IMR-90 (cell line): Measurements from ENCODE around the gene ITGB1BP1. TPM values are rescaled to one million over a fixed set of nuclear protein-coding genes. Genes with fewer than 3 reads are reported as not detected.

Experiments used
- ATAC-seq: fragments of 200-7000 bp; cut with Tn5 transposase; 2 replicates; pipeline ENCODE4 v1.9.1; 2020; ENCODE audit warnings: low read depth, mild to moderate bottlenecking, moderate library complexity
- BruUV-seq: library from RNA; stranded (reverse); fragments of 400-500 nt; replicated peaks from 2 replicates; lab custom pipeline; 2021; lab: Mats Ljungman, UMichigan
- CTCF ChIA-PET: fragments of 300-600 bp; formaldehyde crosslinking; extraction: SDS; loops from one replicate; lab custom pipeline; 2021; ENCODE audit warnings: antibody characterized with exemption; lab: Yijun Ruan, JAX
- POLR2A ChIA-PET: fragments of 300-600 bp; sonication (Branson Sonifier 250); formaldehyde crosslinking; loops from one replicate; lab custom pipeline; 2022; ENCODE audit warnings: antibody characterized with exemption; ENCODE audit not compliant: unreplicated experiment; lab: Charles Lee
- DNase-seq: peaks from one replicate; pipeline ENCODE4 v3.0.0; 2013
- H2AFZ ChIP-seq: replicated peaks from 2 replicates; pipeline ENCODE3; 2013; ENCODE audit warnings: low read length, mild to moderate bottlenecking; ENCODE audit not compliant: poor library complexity
- H2AK5ac ChIP-seq: 2 replicates; pipeline ENCODE4 v1.6.1; 2013; ENCODE audit warnings: low read depth, low read length, inconsistent platforms
- H2AK9ac ChIP-seq: replicated peaks from 2 replicates; pipeline ENCODE3; 2013; ENCODE audit warnings: mild to moderate bottlenecking, low read depth, low read length, moderate library complexity; ENCODE audit not compliant: poor library complexity
- H2BK120ac ChIP-seq: 2 replicates; pipeline ENCODE4 v1.6.1; 2013; ENCODE audit warnings: low read depth, low read length, inconsistent platforms
- H2BK15ac ChIP-seq: 3 replicates; pipeline ENCODE4 v1.6.1; 2013; ENCODE audit warnings: low read depth, low read length, inconsistent platforms
- H2BK20ac ChIP-seq: 2 replicates; pipeline ENCODE4 v1.6.1; 2013; ENCODE audit warnings: low read depth, mild to moderate bottlenecking, inconsistent platforms, low read length, moderate library complexity
- H2BK5ac ChIP-seq: 2 replicates; pipeline ENCODE4 v1.6.1; 2013; ENCODE audit warnings: mild to moderate bottlenecking, low read depth, low read length, inconsistent platforms; ENCODE audit not compliant: poor library complexity, severe bottlenecking
- H3K14ac ChIP-seq: replicated peaks from 2 replicates; pipeline ENCODE4 v1.6.1; 2013; ENCODE audit warnings: low read depth, low read length, inconsistent platforms
- H3K18ac ChIP-seq: 2 replicates; pipeline ENCODE4 v1.6.1; 2013; ENCODE audit warnings: low read depth, low read length, control low read depth
- H3K23ac ChIP-seq: 2 replicates; pipeline ENCODE4 v1.6.1; 2013; ENCODE audit warnings: low read depth, low read length, inconsistent platforms
- H3K27ac ChIP-seq: 2 replicates; pipeline ENCODE4 v1.5.1; 2013; ENCODE audit warnings: mild to moderate bottlenecking, control low read depth, low read length; ENCODE audit not compliant: insufficient read depth
- H3K27me3 ChIP-seq: 2 replicates; pipeline ENCODE4 v1.6.1; 2013; ENCODE audit warnings: low read length; ENCODE audit not compliant: control insufficient read depth, insufficient read depth
- H3K36me3 ChIP-seq: 2 replicates; pipeline ENCODE4 v1.6.1; 2013; ENCODE audit warnings: low read length, mixed read lengths; ENCODE audit not compliant: control insufficient read depth, insufficient read depth
- H3K4ac ChIP-seq: 2 replicates; pipeline ENCODE4 v1.6.1; 2013; ENCODE audit warnings: low read depth, low read length, inconsistent platforms
- H3K4me1 ChIP-seq: 2 replicates; pipeline ENCODE4 v1.6.1; 2013; ENCODE audit warnings: low read length, mixed read lengths; ENCODE audit not compliant: control insufficient read depth, insufficient read depth
- H3K4me2 ChIP-seq: 2 replicates; pipeline ENCODE4 v1.6.1; 2013; ENCODE audit warnings: low read depth, mild to moderate bottlenecking, control low read depth, low read length, moderate library complexity
- H3K4me3 ChIP-seq: 2 replicates; pipeline ENCODE4 v1.5.1; 2013; ENCODE audit warnings: low read depth, mild to moderate bottlenecking, control low read depth, low read length, moderate library complexity; ENCODE audit not compliant: insufficient read depth
- H3K56ac ChIP-seq: 2 replicates; pipeline ENCODE4 v1.6.1; 2013; ENCODE audit warnings: low read length, inconsistent platforms; ENCODE audit not compliant: insufficient read depth; ENCODE audit errors: extremely low read depth
- H3K79me1 ChIP-seq, 2 experiments: 2 replicates each; pipeline ENCODE4 v1.6.1; 2013; ENCODE audit warnings: low read length in 2 of 2, inconsistent platforms in 1 of 2, low read depth in 1 of 2
- H3K9ac ChIP-seq: 2 replicates; pipeline ENCODE4 v1.6.1; 2013; ENCODE audit warnings: low read depth, low read length, control low read depth
- H3K9me1 ChIP-seq: 2 replicates; pipeline ENCODE4 v1.6.1; 2013; ENCODE audit warnings: low read length, inconsistent platforms; ENCODE audit not compliant: insufficient read depth
- H3K9me3 ChIP-seq: 2 replicates; pipeline ENCODE4 v1.6.1; 2013; ENCODE audit warnings: low read length; ENCODE audit not compliant: control insufficient read depth, insufficient read depth
- H4K20me1 ChIP-seq: 2 replicates; pipeline ENCODE4 v1.6.1; 2013; ENCODE audit warnings: low read length, inconsistent platforms; ENCODE audit not compliant: insufficient read depth
- H4K5ac ChIP-seq: 2 replicates; pipeline ENCODE4 v1.6.1; 2013; ENCODE audit warnings: mild to moderate bottlenecking, low read depth, low read length, control low read depth
- H4K8ac ChIP-seq, 2 experiments: 2 replicates each; pipeline ENCODE4 v1.6.1; 2013; ENCODE audit warnings: low read depth in 2 of 2, low read length in 2 of 2, control low read depth in 1 of 2, inconsistent platforms in 1 of 2
- H4K91ac ChIP-seq: 2 replicates; pipeline ENCODE4 v1.6.1; 2013; ENCODE audit warnings: low read depth, low read length, inconsistent platforms; ENCODE audit not compliant: insufficient read depth
- BHLHE40 ChIP-seq: fragments of 150-350 bp; IDR thresholded peaks from 2 replicates; pipeline ENCODE4 v1.6.1; 2016; ENCODE audit warnings: mild to moderate bottlenecking, low read depth, low read length
- CEBPB ChIP-seq: IDR thresholded peaks from 2 replicates; pipeline ENCODE4 v1.6.1; 2012; ENCODE audit warnings: low read depth, low read length, improper control_type of control experiment
- CTCF ChIP-seq: conservative IDR thresholded peaks from 2 replicates; pipeline ENCODE4 v1.5.1; 2012; ENCODE audit warnings: mild to moderate bottlenecking, low read depth, low read length, improper control_type of control experiment
- FOS ChIP-seq: fragments of 150-350 bp; IDR thresholded peaks from 2 replicates; pipeline ENCODE4 v1.6.1; 2016; ENCODE audit warnings: low read depth, low read length
- MAFK ChIP-seq: IDR thresholded peaks from 2 replicates; pipeline ENCODE4 v1.6.1; 2012; ENCODE audit warnings: low read depth, low read length, improper control_type of control experiment
- MAZ ChIP-seq: IDR thresholded peaks from 2 replicates; pipeline ENCODE4 v1.6.1; 2012; ENCODE audit warnings: low read depth, mild to moderate bottlenecking, low read length, improper control_type of control experiment, moderate library complexity, borderline replicate concordance
- MXI1 ChIP-seq: IDR thresholded peaks from 2 replicates; pipeline ENCODE4 v1.6.1; 2012; ENCODE audit warnings: low read depth, mild to moderate bottlenecking, low read length, moderate library complexity, borderline replicate concordance
- NFE2L2 ChIP-seq: fragments of 150-350 bp; IDR thresholded peaks from 2 replicates; pipeline ENCODE4 v1.6.1; 2016; ENCODE audit warnings: low read depth, mild to moderate bottlenecking, low read length
- POLR2A ChIP-seq: IDR thresholded peaks from 2 replicates; pipeline ENCODE4 v1.6.1; 2012; ENCODE audit warnings: mild to moderate bottlenecking, low read depth, low read length
- RAD21 ChIP-seq: IDR thresholded peaks from 2 replicates; pipeline ENCODE4 v1.6.1; 2012; ENCODE audit warnings: low read length, improper control_type of control experiment
- RCOR1 ChIP-seq: IDR thresholded peaks from 2 replicates; pipeline ENCODE4 v1.6.1; 2012; ENCODE audit warnings: mild to moderate bottlenecking, low read length, improper control_type of control experiment; ENCODE audit not compliant: insufficient replicate concordance
- RFX5 ChIP-seq: IDR thresholded peaks from 2 replicates; pipeline ENCODE4 v1.8.0; 2012; ENCODE audit warnings: low read depth, mild to moderate bottlenecking, low read length, moderate library complexity
- SMC3 ChIP-seq: fragments of 150-350 bp; IDR thresholded peaks from 2 replicates; pipeline ENCODE4 v1.6.1; 2016; ENCODE audit warnings: low read depth, mild to moderate bottlenecking, antibody characterized with exemption, low read length, moderate library complexity
- USF2 ChIP-seq: fragments of 150-350 bp; IDR thresholded peaks from 2 replicates; pipeline ENCODE4 v1.6.1; 2017; ENCODE audit warnings: mild to moderate bottlenecking, antibody characterized with exemption, low read length, low read depth
- WGBS, 2 experiments: methylation state at CpG; one replicate each; pipeline versions ENCODE4 v1.1.5 to v1.1.7; 2013; ENCODE audit warnings: missing lambda C conversion rate in 2 of 2; ENCODE audit not compliant: insufficient read length in 1 of 2; ENCODE audit errors: extremely low coverage in 2 of 2; 5-methylcytosine and 5-hydroxymethylcytosine counted together
- dilution Hi-C: fragments of 300-500 bp; cut with HindIII; formaldehyde crosslinking; loops from one replicate; pipeline ENCODE4 v1.14.3; 2018; ENCODE audit warnings: low sequenced_read_pairs; ENCODE audit not compliant: unreplicated experiment
- in situ Hi-C: fragments of 300-500 bp; cut with MboI; formaldehyde crosslinking; loops from 3 replicates; pipeline ENCODE4 v1.14.3; 2019; ENCODE audit warnings: low sequenced_read_pairs, inconsistent platforms, mixed read lengths
- intact Hi-C: fragments of 100-400 bp; cut with micrococcal nuclease; formaldehyde crosslinking; loops from 2 replicates; pipeline ENCODE4 v1.10.0; 2022
- polyA plus RNA-seq, 3 experiments: library from polyadenylated mRNA; depleted of rRNA; stranded (reverse); fragments of >200 nt; gene quantifications; 2 replicates each; pipeline ENCODE4 v1.2.3, GENCODE V29; 2012; ENCODE audit warnings: low replicate concordance in 1 of 3
- total RNA-seq: library from RNA; depleted of rRNA; stranded (reverse); fragments of >200 nt; gene quantifications from 2 replicates; pipeline ENCODE4 v1.2.3, GENCODE V29; 2012
- TF ChIP-seq, protein P1 (sequence below): fragments of 150-350 bp; IDR thresholded peaks from 2 replicates; pipeline ENCODE4 v1.6.1; 2016; ENCODE audit warnings: low read depth, mild to moderate bottlenecking, low read length, moderate library complexity, borderline replicate concordance

The ITGB1BP1 gene
- total and polyA plus RNA-seq, 2 of the 4 experiments (the other 2 are of a cell fraction) = 48.6 to 88.1 TPM

DNA sequence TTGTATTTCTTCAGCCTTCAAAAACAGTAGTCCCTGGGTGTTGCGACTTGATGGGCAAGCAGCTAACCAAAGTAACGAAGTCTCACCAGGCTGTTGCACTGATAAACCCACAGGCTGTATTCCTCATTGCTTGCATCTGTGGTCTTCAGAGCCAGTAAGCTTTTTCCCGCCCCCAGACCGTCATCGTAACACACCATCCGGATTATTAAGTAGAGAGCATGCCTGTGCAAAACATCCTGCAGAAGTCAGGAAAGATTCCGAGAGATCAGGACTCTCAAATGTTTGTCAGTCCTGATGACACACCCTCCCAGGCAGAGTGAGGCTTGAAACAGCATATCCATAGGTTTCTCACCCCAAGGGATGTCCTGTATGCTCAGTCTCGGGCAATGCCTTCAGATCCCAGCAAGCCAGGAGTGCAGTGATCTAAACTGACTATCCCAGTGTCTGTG lies 15.9 kb downstream of the ITGB1BP1 start:
- dilution Hi-C loops = no loop called here
- Histone ChIP-seq H3K18ac (peak overlapping the region; percentile 44), H3K79me1 (peaks cover 11 to 44% of the 10 kb centered on the region in 2 experiments), H3K9me3 (no peaks in the 10 kb centered on the region), H4K20me1 (peaks cover 25% of the 10 kb centered on the region), H3K27me3 (no peaks in the 10 kb centered on the region), H2BK15ac (no peak overlapping the region), H2AK5ac (peak overlapping the region; percentile 20; the same call in 1 of the 2 replicates), H3K14ac (no peak overlapping the region; the same call in 1 of the 2 replicates), H3K27ac (peak overlapping the region; percentile 95; the same call in 1 of the 2 replicates), H3K36me3 (peaks cover 24% of the 10 kb centered on the region), H3K4me3 (no peak overlapping the region), H3K4me2 (peak overlapping the region; percentile 16; the same call in 1 of the 2 replicates), H3K56ac (no peak overlapping the region), H4K8ac (no peak overlapping the region), H3K4ac (peak overlapping the region; percentile 6; the same call in 1 of the 2 replicates), H2AFZ (no peak overlapping the region), H3K23ac (peak overlapping the region; percentile 4; the same call in 1 of the 2 replicates), H2AK9ac (no peak overlapping the region), H3K4me1 (peaks cover 32% of the 10 kb centered on the region), H3K9ac (peak overlapping the region; percentile 26; the same call in 1 of the 2 replicates), H3K9me1 (peaks cover 29% of the 10 kb centered on the region), H2BK120ac (0 out of 2 replicates have a peak overlapping the region, but pooled peaks have one; percentile 1), H4K91ac (0 out of 2 replicates have a peak overlapping the region, but pooled peaks have one; percentile 2), H2BK20ac (no peak overlapping the region), H4K5ac (0 out of 2 replicates have a peak overlapping the region, but pooled peaks have one; percentile 22), H2BK5ac (peak overlapping the region; percentile 81)
- DNase-seq = peak; percentile 47
- 70% methylated on average over 2 of the region's 8 CpGs; no CpG with 5 or more reads in 1 of the 2 experiments for WGBS, 2 experiments
- intact Hi-C loops = no loop called here
- no TSS peak for BruUV-seq
- POLR2A ChIA-PET = interaction anchor here (0.5 kb wide), 1 partner anchor 263 kb away, joined by 3 read pairs; no protein-coding TSS in a partner anchor
- CTCF ChIA-PET = no interaction called here
- in situ Hi-C loops = no loop called here
- ATAC-seq = no peak; the same call in 1 of the 2 replicates
- no peak for TF ChIP-seq CEBPB
- TF ChIP-seq CTCF = no peak
- no peak for TF ChIP-seq MAFK
- TF ChIP-seq MAZ = no peak
- TF ChIP-seq BHLHE40 = no peak
- no peak for TF ChIP-seq RCOR1
- TF ChIP-seq, protein P1, sequence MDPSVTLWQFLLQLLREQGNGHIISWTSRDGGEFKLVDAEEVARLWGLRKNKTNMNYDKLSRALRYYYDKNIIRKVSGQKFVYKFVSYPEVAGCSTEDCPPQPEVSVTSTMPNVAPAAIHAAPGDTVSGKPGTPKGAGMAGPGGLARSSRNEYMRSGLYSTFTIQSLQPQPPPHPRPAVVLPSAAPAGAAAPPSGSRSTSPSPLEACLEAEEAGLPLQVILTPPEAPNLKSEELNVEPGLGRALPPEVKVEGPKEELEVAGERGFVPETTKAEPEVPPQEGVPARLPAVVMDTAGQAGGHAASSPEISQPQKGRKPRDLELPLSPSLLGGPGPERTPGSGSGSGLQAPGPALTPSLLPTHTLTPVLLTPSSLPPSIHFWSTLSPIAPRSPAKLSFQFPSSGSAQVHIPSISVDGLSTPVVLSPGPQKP = no peak
- TF ChIP-seq RAD21 = no peak
- TF ChIP-seq FOS = no peak
- TF ChIP-seq SMC3 = no peak
- TF ChIP-seq MXI1 = no peak
- TF ChIP-seq NFE2L2 = no peak
- TF ChIP-seq RFX5 = no peak
- TF ChIP-seq USF2 = no peak
- TF ChIP-seq POLR2A = no peak
